ENCODE results near the gene TFAP2D. TPM values are rescaled to one million over a fixed set of nuclear protein-coding genes. Genes with fewer than 3 reads are reported as not detected.

The TFAP2D gene
- polyA plus RNA-seq, 1 experiment, result not detected

- no peak for DNase-seq (ENCODE audit: low read depth, low spot score)
- H3K9me3 ChIP-seq (ENCODE audit: control insufficient read depth, insufficient read depth, low read length), result peaks cover 3% of the 10 kb centered on the region; the same call in 1 of the 2 replicates
- no peak for TF ChIP-seq CTCF (IDR thresholded peaks at IDR 0.05; ENCODE audit: low read depth, low read length)
- ChIA-PET CTCF (no interaction called here), POLR2A (no interaction called here)
- H3K27me3 ChIP-seq (ENCODE audit: control insufficient read depth, insufficient read depth, low read length), result peaks cover 2% of the 10 kb centered on the region
- no peak overlapping the region for H3K27ac ChIP-seq (ENCODE audit: low read depth, low read length)
- no peak overlapping the region for H3K4me3 ChIP-seq (ENCODE audit: low read depth, low read length)
Observed at GRCh38 chr6:50724381-50725124, 11.2 kb downstream of the TFAP2D start.

DNA sequence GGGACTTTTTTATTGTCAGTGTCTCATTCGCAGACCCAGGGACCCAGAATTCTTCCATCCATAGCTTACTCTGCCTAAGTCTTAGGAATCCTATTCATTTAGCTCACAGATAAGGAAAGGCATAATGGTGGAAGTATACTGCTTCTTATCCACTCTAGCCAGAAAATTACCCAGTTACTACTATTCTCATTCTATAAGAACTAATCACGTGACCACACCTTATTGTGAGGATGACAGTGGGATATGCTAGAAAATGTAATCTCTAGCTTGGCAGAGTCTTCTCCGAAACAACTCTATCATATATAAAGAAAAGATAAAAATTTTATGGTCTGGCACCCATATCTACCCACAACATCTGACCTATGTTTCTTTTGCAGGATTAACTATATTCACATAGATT lies 21.2 kb downstream of the TFAP2D start:
- no peak for TF ChIP-seq CTCF (IDR thresholded peaks at IDR 0.05; ENCODE audit: low read depth, low read length)
- DNase-seq (ENCODE audit: low read depth, low spot score), result no peak
- POLR2A ChIA-PET, result no interaction called here
- CTCF ChIA-PET, result no interaction called here
- Histone ChIP-seq H3K4me3 (ENCODE audit: low read depth, low read length) (no peak overlapping the region), H3K27me3 (ENCODE audit: control insufficient read depth, insufficient read depth, low read length) (no peaks in the 10 kb centered on the region), H3K9me3 (ENCODE audit: control insufficient read depth, insufficient read depth, low read length) (no peaks in the 10 kb centered on the region), H3K27ac (ENCODE audit: low read depth, low read length) (no peak overlapping the region)

DNA sequence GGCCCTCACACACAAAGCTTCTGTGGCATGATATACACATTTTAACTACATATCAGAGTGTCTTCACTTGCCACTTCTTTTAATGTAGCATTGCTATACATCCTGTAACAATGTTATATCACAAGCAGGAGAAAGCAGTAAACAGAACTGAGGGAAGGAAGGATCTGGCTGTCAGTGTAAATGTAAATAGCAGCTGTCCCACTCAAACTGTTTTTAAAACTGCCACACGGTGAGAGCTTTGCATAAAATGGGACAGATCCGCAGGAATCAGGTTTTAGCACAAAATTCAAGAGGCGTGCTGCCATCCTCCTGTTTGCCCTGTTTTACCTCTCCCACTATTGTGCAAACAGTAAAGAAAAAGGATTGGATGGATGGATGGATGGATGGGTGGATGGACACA lies 28.8 kb downstream of the TFAP2D start:
- no peak for DNase-seq (ENCODE audit: low read depth, low spot score)
- no peaks in the 10 kb centered on the region for H3K27me3 ChIP-seq (ENCODE audit: control insufficient read depth, insufficient read depth, low read length)
- ChIA-PET CTCF (no interaction called here), POLR2A (no interaction called here)
- TF ChIP-seq CTCF (IDR thresholded peaks at IDR 0.05; ENCODE audit: low read depth, low read length), result no peak
- no peak overlapping the region for H3K27ac ChIP-seq (ENCODE audit: low read depth, low read length)
- no peak overlapping the region for H3K4me3 ChIP-seq (ENCODE audit: low read depth, low read length)
- no peaks in the 10 kb centered on the region for H3K9me3 ChIP-seq (ENCODE audit: control insufficient read depth, insufficient read depth, low read length)

- no peak for TF ChIP-seq CTCF (IDR thresholded peaks at IDR 0.05; ENCODE audit: low read depth, low read length)
- no peak overlapping the region for H3K4me3 ChIP-seq (ENCODE audit: low read depth, low read length)
- POLR2A ChIA-PET, result no interaction called here
- H3K27ac ChIP-seq (ENCODE audit: low read depth, low read length), result no peak overlapping the region
- no peaks in the 10 kb centered on the region for H3K27me3 ChIP-seq (ENCODE audit: control insufficient read depth, insufficient read depth, low read length)
- CTCF ChIA-PET, result no interaction called here
- H3K9me3 ChIP-seq (ENCODE audit: control insufficient read depth, insufficient read depth, low read length), result no peaks in the 10 kb centered on the region
- DNase-seq (ENCODE audit: low read depth, low spot score), result no peak
Observed at GRCh38 chr6:50744976-50745375, 31.6 kb downstream of the TFAP2D start.

GRCh38 chr6:50762798-50763197 lies 49.5 kb downstream of the TFAP2D start:
- Histone ChIP-seq H3K9me3 (ENCODE audit: control insufficient read depth, insufficient read depth, low read length) (peaks cover 2% of the 10 kb centered on the region; the same call in 1 of the 2 replicates), H3K4me3 (ENCODE audit: low read depth, low read length) (no peak overlapping the region), H3K27me3 (ENCODE audit: control insufficient read depth, insufficient read depth, low read length) (no peaks in the 10 kb centered on the region), H3K27ac (ENCODE audit: low read depth, low read length) (no peak overlapping the region)
- TF ChIP-seq CTCF (IDR thresholded peaks at IDR 0.05; ENCODE audit: low read depth, low read length), result no peak
- ChIA-PET POLR2A (no interaction called here), CTCF (no interaction called here)
- DNase-seq (ENCODE audit: low read depth, low spot score), result no peak

Data from AG04450 (cell line).